GM12872 (cell line): ENCODE results near the gene HMG20A.
A peak's percentile ranks its signal among the peaks of the same experiment; 100 is the strongest.

Experiments used
- CTCF ChIP-seq: IDR thresholded peaks from 3 replicates; pipeline ENCODE4 v1.5.1; 2011; ENCODE audit warnings: low read depth, mild to moderate bottlenecking, low read length, moderate library complexity; ENCODE audit not compliant: insufficient read depth

Gene HMG20A

GRCh38 chr15:77487888-77488287 is 67.2 kb downstream of the HMG20A start:
- no peak for TF ChIP-seq CTCF

- no peak for TF ChIP-seq CTCF
These were observed 69.0 kb downstream of the HMG20A start for GRCh38 chr15:77489647-77490046.

- no peak for TF ChIP-seq CTCF
These were observed 72.7 kb downstream of the HMG20A start for GRCh38 chr15:77493324-77493907.

- no peak for TF ChIP-seq CTCF
These were observed 73.6 kb downstream of the HMG20A start for GRCh38 chr15:77494073-77494867.

GRCh38 chr15:77494964-77495363 is 74.3 kb downstream of the HMG20A start:
- TF ChIP-seq CTCF = no peak

- no peak for TF ChIP-seq CTCF
These were observed 75.3 kb downstream of the HMG20A start for GRCh38 chr15:77495838-77496596.

GRCh38 chr15:77496715-77497109 is 76.0 kb downstream of the HMG20A start:
- peak; percentile 97 for TF ChIP-seq CTCF
